ENCODE measurements around the gene DIAPH2.

Gene DIAPH2

DNA sequence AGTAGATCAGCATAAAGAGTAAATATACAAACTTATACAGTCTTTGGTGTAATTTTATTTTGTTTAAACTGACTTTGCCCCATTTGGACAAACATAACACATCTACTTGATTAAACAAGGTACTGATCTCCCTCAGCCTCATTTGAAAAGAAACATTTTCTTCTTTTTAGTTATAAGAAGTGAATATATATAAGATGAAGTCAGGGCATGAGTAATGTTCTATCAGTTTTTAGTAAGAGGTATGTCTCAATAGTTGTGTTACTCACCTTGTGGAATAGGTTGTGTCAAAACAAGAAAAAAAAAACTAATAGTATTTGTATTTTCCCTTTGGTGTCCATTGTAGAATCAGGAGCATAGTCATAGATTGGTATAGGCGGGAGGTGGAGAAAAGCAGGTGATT, 526.4 kb downstream of the DIAPH2 start:
- DNase-seq, result no peak

DNA sequence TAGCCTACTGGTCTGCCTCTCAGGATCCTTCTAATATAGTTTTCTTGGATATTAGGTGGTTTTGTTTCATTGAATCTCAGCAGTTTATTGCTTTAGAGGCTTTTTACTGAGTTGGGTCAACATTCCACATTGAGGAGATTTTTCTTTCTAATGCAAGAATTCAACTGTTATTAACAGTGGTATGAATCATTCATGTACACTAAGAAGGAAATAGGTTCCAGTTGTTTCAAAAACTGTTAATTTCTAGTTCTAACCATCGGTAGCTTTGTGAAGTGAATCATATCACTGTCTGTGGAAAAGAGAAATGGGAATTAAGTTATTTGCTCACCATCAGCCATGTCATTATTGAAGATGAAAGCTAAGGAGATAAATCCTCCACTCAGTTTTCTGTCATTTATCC, 530.5 kb downstream of the DIAPH2 start:
- DNase-seq, result no peak

DNA sequence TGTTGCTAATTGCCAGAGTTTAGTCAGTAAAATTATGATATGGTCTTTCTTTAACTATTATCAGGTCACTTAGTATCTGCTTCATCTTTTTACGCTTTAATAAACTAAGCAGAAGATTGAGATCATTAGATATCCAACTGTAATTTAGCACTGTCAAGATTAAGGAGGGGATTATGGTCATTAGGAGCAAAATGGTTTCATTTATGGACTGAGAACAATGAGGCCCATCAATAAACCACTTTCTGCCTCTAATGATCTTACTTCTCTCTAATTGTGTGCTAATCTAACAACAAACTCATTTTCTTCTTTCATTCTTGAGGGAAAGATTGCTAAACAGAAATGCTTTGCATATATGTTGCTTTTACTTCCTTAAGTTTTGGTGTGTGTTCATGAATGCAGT, 539.5 kb downstream of the DIAPH2 start:
- DNase-seq, result no peak

DNA sequence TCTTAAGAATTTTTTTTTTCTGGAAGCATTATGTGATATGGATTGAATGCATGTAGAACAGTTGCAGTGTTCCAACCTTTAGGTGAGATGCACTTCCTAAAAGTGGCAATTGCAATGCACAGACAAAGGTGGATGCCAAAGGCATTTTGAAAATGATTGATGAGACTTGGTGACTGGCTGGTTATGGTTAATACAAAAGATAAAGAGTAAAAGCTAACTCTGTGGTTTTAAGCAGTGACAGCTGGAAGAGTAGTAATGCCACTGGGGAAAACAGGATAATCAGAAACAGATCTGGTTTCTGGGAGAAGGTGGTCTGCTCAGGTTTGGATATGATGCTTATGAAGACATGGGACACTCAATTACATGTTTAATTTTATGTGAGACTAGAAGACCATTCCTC, 544.7 kb downstream of the DIAPH2 start:
- no peak for DNase-seq

DNA sequence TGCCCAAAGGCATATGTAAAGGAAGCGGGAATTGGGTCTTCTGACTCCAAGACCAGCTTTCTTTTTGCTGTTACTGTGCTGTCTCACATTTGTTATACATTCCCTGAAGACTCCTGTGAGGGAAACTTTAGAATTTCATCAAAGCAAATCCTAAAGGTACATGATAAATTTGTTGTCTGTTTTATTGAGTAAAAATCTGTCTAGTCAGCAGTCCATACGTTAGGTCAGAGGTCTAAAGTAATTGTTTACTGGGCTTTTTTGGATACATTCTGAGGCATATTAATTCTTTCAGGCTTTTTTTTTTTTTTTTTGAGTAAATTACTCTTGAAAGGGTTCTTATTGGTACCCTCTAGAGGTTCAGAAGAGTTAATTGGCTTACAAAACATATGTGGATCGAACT, 546.3 kb downstream of the DIAPH2 start:
- no peak for DNase-seq

DNA sequence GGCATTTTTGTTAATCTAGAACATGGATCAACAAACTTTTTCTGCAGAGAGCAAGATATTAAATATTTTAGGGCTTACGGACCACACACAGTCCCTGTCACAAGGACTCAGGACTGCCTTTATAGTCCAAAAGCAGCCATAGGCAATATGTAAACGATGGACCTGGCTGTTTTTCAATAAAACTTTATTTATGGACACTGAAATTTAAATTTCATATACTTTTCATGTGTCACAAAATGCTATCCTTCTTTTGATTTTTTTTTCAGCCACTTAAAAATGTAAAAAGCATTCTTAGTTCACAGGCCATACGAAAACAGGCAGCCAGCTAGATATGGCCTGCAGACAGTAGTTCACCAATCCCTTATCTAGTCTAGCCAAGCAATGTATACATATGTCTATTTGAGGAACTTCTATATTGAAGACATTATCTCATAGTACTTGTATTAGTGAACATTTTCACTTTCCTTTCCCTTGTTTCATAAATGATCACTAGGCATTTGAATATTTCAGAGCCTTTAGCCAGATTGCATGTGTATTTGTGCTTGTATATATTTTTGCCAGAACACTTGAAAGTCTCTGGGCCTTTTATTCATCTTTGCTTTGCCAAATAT, 549.9 kb downstream of the DIAPH2 start:
- DNase-seq, result no peak

DNA sequence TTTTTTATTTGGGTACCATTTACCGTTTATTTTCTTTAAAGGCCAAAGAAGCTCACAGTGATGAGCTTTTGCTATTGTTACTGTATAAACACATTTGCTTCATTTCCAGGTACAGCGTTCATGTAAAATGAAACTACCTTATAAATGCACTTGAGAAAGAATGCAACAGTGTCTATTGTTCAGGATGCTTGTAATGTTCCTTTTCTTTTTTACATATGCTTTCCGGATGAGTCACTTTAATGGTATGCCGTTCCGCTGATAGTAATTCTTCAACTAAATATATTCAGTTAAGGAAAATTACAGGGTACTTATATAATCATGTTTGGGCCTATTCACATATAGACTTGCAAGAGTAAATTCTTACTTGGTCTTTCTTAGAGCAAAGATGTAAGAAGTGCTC, 554.0 kb downstream of the DIAPH2 start:
- no peak for DNase-seq

DNA sequence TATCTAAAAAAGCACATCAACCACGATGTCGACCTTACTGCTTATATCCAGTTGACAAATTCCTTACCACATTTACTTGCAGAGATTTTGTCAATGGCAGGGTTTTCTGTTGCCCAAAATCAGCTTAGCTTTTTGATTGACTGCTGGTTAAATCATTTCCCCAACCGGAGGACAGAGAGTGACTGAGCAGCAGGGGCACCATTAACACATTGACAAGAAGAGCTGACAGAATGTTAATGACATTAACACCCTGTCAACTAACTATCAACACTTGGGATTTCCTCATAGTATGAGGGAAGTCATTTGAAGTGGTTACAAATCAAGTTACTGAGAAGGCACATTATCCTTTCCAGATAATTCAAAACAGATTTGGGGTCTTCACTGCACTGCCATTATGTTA, 567.5 kb downstream of the DIAPH2 start:
- no peak for DNase-seq

DNA sequence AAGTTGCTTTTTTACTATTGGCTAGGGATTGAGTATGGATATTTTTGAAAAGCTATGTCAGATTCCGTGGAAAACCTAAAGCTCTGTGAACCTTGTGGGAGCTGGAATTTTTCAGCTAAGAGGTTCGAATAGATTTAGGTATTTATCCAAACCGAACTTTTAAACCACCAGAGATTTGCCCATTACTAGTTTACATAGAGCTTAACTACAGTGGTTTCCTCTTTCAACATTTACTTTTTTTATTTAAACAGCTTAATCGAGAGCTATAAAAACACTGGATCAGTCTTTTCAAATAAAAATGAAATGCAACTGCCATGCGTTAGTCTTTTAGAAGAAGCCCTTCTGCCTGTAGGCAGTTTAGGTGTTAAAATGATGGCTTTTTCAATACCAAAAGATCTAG, 576.0 kb downstream of the DIAPH2 start:
- no peak for DNase-seq

DNA sequence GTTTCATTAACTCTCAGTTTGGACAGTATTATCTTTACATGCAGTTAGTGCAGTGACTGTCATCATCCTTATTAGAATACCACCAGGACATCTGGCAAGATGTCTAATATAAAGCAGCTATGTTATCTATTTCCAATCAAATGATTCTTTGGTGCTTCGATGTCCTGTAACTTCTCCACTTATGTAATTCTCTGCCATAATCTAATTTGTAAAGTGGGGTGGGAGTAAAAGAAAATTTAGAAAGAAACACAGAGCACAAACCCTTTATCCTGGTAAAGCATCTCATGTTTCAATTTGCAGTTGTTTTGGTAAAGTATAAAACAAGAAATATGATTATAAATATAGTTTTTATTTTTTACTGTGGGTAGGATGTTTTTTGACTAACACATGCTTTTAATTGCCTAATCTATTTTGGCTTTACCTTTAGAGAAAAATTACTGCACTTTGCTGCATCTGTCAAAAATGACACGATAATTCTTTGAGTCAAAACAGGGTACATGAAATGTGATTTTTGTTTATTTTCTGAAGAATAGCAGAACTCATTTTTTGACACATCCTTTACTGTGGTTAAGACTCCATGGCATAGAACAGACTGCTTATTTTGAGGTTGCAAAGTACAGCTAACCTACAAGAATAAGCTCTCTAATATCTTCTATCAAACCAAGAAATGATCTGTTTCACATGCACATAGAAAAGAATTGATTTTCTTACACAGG, 581.9 kb downstream of the DIAPH2 start:
- no peak for DNase-seq

DNA sequence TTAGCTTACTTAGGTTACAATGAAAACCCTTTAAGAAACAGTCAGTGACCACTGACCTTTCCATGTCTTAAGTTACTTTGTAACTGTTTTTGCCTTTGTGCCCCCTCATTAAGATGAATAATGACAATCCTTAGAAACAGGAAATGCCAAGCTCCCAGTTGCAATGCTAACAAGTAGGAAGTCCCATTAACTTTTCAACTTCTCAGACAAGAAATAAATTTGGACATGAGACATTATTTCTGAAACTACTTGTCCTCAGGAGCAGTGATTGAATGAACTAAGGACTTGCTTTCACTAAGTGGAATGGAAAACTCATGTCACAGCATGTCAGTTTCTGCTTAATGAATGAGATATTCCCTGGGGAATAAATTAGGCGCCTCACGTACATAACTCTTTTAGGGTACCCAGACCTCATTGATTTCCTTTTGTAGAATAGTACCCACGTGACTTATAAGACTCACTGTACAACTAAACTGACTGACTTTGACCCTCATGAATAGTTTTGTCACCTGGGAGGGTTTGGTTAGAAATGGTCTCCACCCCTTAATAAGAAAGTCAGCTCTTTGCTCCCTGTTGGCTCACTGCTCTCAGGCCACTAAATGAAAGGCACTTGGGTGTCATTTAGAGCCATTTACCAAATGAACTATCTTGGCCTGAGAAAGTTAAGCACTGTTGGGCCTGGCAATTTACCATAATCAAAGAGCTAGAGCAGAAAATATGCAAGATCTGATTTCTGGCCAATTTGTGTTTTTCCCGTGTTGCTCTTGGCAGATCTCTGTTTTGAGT, 582.9 kb downstream of the DIAPH2 start:
- DNase-seq, result no peak

DNA sequence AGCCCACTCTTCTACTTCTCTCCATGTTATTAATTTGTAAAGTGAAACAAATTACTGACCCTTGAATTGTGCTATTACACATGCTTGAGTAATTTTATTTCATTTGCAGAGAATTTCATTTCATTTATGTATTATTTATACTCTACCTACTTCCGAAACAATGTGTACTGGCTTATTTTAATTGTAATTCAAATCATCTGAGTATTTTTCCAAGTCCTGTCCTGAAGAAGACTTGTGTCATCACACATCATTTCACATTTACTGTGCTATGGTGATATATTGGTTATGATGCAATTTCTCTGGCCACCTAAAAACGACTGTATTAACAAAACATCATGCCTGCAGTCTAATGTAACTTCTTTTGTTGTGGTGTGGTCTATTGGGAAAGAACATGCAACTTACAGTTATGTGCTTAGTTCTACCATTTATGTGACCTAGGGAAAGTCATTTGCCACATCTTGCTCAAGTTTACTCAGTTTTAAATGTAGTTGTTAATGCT, 583.6 kb downstream of the DIAPH2 start:
- DNase-seq, result no peak

DNA sequence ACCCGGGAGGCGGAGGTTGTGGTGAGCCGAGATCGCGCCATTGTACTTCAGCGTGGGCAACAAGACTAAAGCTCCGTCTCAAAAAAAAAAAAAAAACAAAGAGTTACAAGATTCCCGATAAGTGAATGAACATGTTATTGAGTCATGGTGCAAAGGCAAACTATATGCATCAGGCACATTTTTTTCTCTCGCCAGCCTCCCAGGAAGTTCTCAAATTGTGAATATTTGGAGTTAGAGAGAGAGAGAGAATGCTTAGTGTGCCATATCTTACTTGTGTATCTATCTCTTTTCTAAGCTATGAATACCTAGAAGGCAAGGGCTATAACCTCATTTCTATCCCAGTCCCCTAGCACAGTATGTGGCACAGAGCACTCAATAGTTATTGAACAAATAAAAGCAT, 599.9 kb downstream of the DIAPH2 start:
- no peak for DNase-seq

DNA sequence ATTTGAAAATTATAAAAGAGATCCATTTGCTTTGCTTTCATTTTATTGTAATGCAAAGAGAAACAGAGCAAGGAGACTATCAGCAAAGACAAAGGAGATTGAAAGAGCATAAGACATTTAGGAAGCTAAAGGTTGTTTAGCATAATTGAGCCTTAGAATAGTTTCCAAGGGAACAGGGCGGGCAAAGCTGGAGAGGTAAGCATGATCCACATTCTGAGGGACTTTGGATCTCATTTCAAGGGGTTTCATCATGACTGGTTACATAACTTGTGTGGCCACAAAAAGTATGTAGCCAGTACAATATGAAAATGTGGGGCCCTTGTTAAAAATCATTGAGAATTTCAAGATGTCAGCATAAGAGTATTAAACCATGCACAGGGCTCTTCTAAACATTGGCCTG, 605.6 kb downstream of the DIAPH2 start:
- DNase-seq, result no peak

DNA sequence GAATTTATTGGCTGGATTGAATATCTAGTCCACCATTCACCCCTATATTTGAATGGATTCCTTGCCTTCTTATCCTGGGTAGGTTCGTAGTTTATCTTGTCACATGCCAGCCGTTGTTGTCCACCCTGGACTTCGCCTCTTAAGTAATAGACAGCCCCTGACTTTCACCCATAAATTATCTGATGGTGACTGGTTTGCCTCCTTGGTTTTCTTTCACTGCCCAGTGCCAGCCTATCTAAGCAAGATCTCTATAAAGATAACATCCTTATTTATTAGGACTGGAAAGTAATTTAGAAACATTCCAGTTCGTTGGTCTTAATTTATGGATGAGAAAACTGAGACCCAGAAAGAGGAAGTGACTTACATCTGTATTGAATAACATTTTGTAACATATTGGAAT, 609.4 kb downstream of the DIAPH2 start:
- no peak for DNase-seq

DNA sequence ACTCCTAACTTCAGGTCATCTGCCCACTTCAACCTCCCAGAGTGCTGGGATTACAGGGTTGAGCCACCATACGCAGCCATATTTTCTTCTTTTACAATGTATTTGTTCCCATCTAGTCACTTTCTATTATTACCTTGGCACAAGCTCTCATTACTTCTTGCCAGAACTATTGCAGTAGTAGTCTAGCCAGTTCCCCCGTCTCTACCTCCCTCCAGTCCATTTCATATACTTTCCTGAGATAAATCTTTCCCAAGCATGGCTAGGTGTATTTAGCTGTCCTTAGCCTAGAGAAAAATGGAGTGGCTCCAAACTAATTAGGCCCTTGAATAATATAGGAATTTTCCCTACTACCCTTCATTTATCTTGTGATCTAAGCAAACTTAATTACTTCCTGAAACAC, 611.3 kb downstream of the DIAPH2 start:
- no peak for DNase-seq

DNA sequence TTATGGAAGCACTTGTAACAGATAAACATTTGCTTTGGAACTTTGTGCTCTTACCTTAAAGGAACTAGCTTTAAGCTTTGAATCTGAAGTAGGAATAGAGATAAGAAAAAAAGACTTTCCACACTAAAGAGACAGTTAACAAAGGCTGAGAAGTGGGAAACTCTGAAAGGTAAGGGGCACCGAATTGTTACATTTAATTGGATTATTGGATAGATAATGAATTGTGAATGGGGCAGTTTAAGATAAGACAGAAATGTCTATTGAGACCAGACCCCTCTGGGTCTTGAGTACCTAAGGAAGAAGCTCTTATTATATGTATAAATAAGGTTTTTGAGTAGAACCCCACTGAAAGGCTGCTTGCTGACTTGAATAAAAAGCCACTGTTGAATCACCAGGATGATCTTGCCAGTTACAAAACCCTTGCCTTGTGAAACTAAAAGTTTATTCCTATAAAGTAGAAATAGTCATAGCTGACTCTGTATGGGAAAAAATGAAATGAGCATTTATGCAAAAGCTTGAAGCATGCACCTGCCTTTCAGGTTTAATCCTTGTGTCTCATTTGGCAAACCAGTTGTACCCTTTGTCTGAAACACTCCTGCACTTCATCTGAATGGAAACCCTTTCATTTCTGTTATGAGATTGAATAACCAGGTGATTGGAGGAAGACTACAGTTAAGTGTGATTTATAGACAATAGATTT, 622.3 kb downstream of the DIAPH2 start:
- no peak for DNase-seq

DNA sequence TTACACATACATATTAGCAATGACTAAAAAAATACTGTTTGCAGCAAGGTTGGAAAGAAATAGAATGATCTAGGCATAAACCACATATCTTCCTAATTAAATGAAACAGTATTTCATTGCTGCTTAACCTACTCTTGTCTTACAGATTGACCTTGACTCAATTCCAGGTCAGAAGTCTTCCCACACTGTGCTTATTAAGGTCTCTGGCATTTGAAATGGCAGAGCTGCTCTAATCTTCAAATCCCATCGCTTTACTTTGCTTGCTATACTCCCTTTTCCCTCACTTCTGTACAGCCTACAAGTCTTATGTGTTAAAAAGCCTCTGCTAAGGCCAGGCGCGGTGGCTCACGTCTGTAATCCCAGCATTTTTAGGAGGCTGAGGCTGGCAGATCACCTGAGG, 623.5 kb downstream of the DIAPH2 start:
- no peak for DNase-seq

DNA sequence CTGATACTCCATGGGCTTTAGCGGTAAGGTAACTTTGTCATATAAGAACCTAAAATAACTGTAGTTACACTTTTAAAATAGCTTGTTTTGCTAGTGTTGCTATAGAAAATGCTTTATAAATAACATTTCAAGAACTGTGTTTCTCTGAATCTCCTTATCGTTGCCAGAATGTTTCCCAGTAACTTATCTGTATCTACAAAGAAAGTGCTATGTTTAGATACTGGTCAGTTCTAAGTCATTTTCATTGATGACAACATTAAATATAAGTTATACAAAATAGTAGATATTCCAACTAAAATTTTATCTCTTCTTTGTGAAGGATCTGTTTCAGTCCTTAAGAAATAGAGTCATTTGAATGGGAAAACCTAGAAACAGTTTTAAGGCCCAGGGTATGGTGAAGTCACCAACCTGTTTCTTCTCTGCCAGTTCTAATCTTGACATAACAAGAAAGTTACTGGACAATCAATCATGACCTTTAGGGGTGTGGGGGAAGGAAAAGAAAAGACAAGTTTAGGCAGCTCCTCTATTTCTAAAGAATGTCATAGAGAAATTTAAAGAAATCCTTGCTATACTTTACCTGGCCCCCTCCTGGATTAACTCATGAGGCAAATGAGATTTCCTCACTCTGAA, 625.0 kb downstream of the DIAPH2 start:
- no peak for DNase-seq

DNA sequence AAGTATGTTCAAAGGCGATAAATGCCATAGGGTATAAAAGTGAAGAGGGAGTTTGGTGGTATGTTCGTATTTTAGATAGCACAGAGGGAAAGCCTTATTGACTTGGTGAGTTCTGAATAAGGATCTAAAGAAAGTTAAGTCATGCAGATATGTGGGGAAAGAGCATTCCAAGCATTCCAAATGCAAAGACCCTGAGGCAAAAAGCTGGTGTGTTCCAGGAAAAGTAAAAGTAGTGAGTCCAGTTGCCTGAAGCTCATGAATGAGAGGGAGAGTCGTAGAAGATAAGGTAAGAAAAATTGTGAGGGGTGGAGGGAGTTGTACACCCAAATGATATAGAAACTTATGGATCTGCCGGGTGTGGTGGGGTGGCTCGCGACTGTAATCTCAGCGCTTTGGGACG, 625.7 kb downstream of the DIAPH2 start:
- no peak for DNase-seq

DNA sequence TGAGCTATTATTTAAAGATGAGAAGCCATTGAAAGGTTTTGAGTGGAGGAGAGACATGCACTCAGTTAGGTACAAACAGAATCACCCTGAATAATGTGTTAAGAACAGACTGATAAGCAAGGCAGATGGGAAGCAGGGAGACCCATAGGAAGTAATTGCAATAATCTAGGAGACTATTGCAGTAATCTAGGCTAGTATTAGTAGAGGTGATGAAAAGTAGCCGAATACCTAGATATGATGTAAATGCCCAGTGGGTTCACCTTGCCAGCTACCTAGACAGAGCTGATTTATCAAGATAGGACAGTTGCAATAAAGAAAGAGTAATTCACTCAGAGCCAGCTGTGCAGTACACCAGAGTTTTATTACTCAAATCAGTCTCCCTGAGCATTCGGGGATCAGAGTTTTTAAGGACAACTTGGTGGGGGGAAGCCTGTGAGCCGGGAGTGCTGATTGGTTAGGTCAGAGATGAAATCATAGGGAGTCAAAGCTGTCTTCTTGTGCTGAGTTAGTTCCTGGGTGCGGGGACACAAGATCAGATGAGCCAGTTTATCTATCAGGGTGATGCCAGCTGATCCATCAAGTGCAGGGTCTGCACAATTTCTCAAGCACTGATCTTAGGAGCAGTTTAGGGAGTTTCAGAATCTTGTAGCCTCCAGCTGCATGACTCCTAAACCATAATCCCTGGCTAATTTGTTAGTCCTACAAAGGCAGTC, 626.6 kb downstream of the DIAPH2 start:
- no peak for DNase-seq

DNA sequence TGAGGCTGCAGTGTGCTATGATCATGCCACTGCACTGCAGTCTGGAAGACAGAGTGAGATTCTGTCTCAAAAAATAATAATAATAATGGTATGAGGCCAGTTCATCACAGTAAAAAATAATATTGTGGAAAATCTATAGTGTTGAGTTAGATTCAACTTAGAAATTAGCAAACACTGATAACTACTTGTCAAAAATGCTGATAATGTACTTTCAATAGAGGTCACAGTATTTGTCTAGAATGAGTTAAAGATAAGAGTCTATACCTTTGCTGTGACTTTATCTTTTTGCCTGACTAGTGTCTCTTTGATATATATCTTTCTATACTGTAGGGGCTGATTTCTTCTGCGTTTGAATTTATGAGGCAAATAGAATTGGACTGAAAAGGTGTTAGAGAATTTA, 629.7 kb downstream of the DIAPH2 start:
- DNase-seq, result no peak

All from stimulated activated CD4-positive, alpha-beta T cell treated with anti-CD3 and anti-CD28 coated beads, Interleukin-1b, Interleukin-23, amount 100 ng/mL, for 48 hours (primary cell).